ENCODE measurements around the gene DNAJB2.

DNAJB2 gene

DNA sequence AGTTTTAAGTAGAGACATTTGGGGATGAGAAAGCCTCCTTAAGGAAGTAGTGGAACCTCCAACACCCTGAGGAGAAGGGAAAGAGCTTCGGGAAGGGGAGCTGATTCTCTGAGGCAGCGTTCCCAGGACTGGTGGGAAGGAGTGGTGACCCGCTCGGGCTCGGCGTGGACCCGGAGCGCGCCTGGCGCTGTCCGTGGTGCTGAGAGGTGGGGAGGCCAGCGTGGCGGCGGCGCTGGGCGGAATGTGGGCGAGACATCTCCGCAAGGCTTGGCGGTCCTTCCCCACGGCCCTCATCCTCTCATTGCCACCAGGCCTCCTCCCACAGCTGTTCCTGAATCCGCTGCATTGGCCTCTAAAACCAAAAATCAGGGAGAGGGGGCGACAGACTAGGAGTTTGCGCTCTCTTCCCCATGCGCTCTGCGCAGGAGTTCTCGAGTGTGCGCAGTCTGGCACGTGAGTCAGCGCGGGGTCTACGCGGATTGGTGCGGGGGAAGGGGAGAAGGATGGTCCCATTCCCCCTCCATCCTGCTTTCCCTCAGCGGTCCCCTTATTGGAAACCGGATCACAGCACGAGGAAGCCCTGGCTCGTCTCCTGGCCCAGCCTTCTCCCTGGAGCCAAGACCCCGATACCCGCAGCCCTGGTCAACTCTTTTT, 52.5 kb downstream of the DNAJB2 start:
- no peak for TF ChIP-seq JUND (IDR thresholded peaks at IDR 0.05; ENCODE audit: low read depth)
- in situ Hi-C loops (cut with HindIII; ENCODE audit: low pct_unique_long_range_greater_than_20kb, low sequenced_read_pairs), result no loop called here
- DNase-seq (ENCODE audit: low read depth in 1 of 2, low spot score in 1 of 2), result no peak

DNA sequence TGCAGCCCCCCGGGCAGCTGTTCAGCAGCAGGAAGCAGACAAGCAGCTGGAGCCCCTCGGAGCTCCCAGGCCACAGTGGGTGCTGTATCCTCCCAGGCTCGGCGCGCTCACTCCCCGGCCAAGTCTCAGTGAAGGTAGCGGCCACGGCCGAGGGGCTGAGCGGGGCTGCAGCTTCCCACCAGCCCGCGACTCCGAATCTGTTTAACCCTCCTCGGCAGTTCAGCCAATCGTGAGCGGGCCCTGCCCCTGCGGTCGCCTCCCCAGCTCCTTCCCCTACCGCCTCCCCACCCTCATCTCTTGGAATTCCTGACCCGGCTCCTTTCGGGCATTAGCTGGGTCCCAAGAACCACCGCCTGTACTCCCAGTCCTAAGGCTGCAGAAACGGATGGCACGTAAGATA, 53.4 kb downstream of the DNAJB2 start, which contains the start of gene RESP18:
RESP18 (minus strand) TSS at position 203 of the 400 bp plus-strand sequence.
- in situ Hi-C loops (cut with HindIII; ENCODE audit: low pct_unique_long_range_greater_than_20kb, low sequenced_read_pairs), result no loop called here
- no peak for DNase-seq (ENCODE audit: low read depth in 1 of 2, low spot score in 1 of 2)
- no peak for TF ChIP-seq JUND (IDR thresholded peaks at IDR 0.05; ENCODE audit: low read depth)

DNA sequence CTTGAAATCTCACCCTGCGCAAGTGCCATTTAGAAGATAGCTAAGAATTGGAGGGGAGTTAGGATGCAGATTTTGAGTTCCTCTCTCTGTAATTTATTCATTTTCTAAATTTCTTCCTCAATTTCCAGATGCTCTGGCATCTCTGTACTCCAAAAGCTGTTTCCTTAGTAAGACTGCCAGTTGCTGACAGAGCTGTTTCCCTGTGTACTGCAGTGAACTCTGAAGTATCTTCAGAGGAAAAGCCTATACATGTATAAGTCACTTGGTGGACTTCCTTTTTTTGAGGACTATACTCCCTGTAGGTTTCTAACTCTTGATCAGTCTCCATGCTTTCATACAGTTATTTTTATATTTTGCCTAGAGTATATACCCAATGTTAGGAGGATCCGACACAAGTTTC, 54.9 kb downstream of the DNAJB2 start:
- no peak for TF ChIP-seq JUND (IDR thresholded peaks at IDR 0.05; ENCODE audit: low read depth)
- no peak for DNase-seq (ENCODE audit: low read depth in 1 of 2, low spot score in 1 of 2)
- in situ Hi-C loops (cut with HindIII; ENCODE audit: low pct_unique_long_range_greater_than_20kb, low sequenced_read_pairs), result no loop called here

DNA sequence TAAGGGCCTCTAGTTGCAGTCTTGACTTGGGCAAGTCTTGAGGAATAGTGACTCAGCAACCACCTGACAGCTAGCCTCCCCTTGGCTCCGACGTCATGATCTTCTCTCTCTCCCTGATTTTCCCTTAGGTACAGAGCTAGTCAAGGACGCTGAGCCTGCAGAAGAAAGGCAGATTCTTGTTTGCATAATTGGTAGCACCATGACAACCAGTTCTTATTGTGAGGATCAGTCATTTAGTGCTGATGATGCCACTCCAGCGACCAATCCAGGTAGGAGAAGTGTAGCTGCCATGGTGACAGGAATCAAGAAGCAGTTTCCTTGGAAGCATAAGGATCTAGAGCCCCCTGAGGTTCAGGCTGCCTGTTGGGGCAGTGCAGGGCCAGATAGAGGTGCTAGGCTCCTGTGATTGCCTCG, 56.2 kb downstream of the DNAJB2 start:
- DNase-seq (ENCODE audit: low read depth in 1 of 2, low spot score in 1 of 2), result no peak
- in situ Hi-C loops (cut with HindIII; ENCODE audit: low pct_unique_long_range_greater_than_20kb, low sequenced_read_pairs), result no loop called here
- TF ChIP-seq JUND (IDR thresholded peaks at IDR 0.05; ENCODE audit: low read depth), result no peak

All from T47D (cell line).